Spleen (tissue), 11 donors: Measurements from ENCODE around the gene ASTL. TPM values are rescaled to one million over a fixed set of nuclear protein-coding genes. Genes with fewer than 3 reads are reported as not detected.

Experiments used
- DNase-seq: peaks from one replicate; pipeline ENCODE4 v3.0.0-alpha.2; 2020
- H3K27ac ChIP-seq, 8 donors: fragments of 200-600 bp; sonication (generic) in 7 of 8; 1 replicate in 4 of 8; 2 replicates in 4 of 8; pipeline versions ENCODE4 v1.5.0 to v1.8.0; 2016 to 2021; ENCODE audit warnings: inconsistent platforms in 4 of 8, mild to moderate bottlenecking in 4 of 8, moderate library complexity in 1 of 8
- H3K27me3 ChIP-seq, 7 donors: fragments of 200-600 bp; sonication (generic) in 6 of 7; replicated peaks in 1 of 7; 1 replicate in 4 of 7; 2 replicates in 3 of 7; pipeline versions ENCODE4 v1.5.0 to v1.8.0; 2016 to 2021; ENCODE audit warnings: inconsistent platforms in 3 of 7, mild to moderate bottlenecking in 1 of 7
- H3K36me3 ChIP-seq, 6 donors: fragments of 200-600 bp; sonication (generic) in 5 of 6; 1 replicate in 4 of 6; 2 replicates in 2 of 6; pipeline versions ENCODE4 v1.5.0 to v1.8.0; 2016 to 2021; ENCODE audit warnings: inconsistent platforms in 2 of 6
- H3K4me1 ChIP-seq, 6 donors: fragments of 200-600 bp; sonication (generic) in 5 of 6; 1 replicate in 3 of 6; 2 replicates in 3 of 6; pipeline versions ENCODE4 v1.5.0 to v1.8.0; 2016 to 2021; ENCODE audit warnings: inconsistent platforms in 3 of 6
- H3K4me3 ChIP-seq, 8 donors: fragments of 200-600 bp; sonication (generic) in 7 of 8; 1 replicate in 4 of 8; 2 replicates in 4 of 8; pipeline versions ENCODE4 v1.5.0 to v1.8.0; 2016 to 2021; ENCODE audit warnings: inconsistent platforms in 4 of 8, mild to moderate bottlenecking in 4 of 8, moderate library complexity in 2 of 8
- H3K9me3 ChIP-seq, 8 donors: fragments of 200-600 bp; sonication (generic) in 7 of 8; 1 replicate in 4 of 8; 2 replicates in 4 of 8; pipeline versions ENCODE4 v1.5.0 to v1.8.0; 2016 to 2021; ENCODE audit warnings: inconsistent platforms in 4 of 8
- POLR2A ChIP-seq, 3 donors: fragments of 450-650 bp; IDR thresholded peaks; one replicate each; pipeline ENCODE4 v1.5.1; 2017; ENCODE audit warnings: antibody characterized with exemption in 3 of 3, mild to moderate bottlenecking in 1 of 3
- POLR2AphosphoS5 ChIP-seq, 3 donors: sonication (generic); formaldehyde crosslinking; IDR thresholded peaks; one replicate each; pipeline ENCODE4 v1.5.1; 2017; ENCODE audit warnings: antibody characterized with exemption in 3 of 3
- WGBS, 5 donors: extraction: QIAGEN DNeasy Blood & Tissue Kit in 3 of 5; methylation state at CpG; one replicate each; pipeline versions ENCODE4 v1.1.5 to v1.1.7; 2013 to 2018; 5-methylcytosine and 5-hydroxymethylcytosine counted together
- intact Hi-C: fragments of 100-400 bp; cut with DNase I; formaldehyde crosslinking; loops from one replicate; pipeline ENCODE4 v1.15.0; 2023; ENCODE audit warnings: low total_unique reads
- polyA plus RNA-seq, 3 donors: library from polyadenylated mRNA; stranded (reverse); fragments of 200-250 nt; gene quantifications; one replicate each; pipeline ENCODE4 v1.2.1, GENCODE V29; 2013
- total RNA-seq, 7 donors: library from RNA; depleted of rRNA in 3 of 7; stranded (reverse); fragments of >200 nt in 3 of 7; fragmentation: NEBNext Ultra II Directional in 4 of 7; extraction: Animal tissue kit (Norgen Biotek cat#: 25700) in 4 of 7; gene quantifications; one replicate each; pipeline versions ENCODE4 v1.1.0 to v1.2.1, GENCODE V29; 2016 to 2021
- TF ChIP-seq, protein P1 (sequence below), 11 experiments: fragments of 200-600 bp in 7 of 11; fragments of 450-650 bp in 4 of 11; sonication (generic) in 4 of 11; IDR thresholded peaks in 8 of 11; conservative IDR thresholded peaks in 3 of 11; 1 replicate in 7 of 11; 2 replicates in 4 of 11; pipeline versions ENCODE4 v1.4.0 to v1.8.0; 2016 to 2021; ENCODE audit warnings: antibody characterized with exemption in 11 of 11, inconsistent platforms in 4 of 11, mild to moderate bottlenecking in 1 of 11
- donor health status: healthy with polysubstance abuse.
- donor health status: DM: no; HTN: no; CAD: no; lungs with moderate emphysema.
- donor health status: DM: no; HTN: no; CAD: no.
- donor health status: Bipolar disorder and iron deficiency.
- donor health status: healthy.
- donor health status: DM: no; HTN: no; CAD: no.
- donor health status: DM: yes; HTN: yes; CAD: no.

ASTL gene
- total and polyA plus RNA-seq, 10 donors, result 0.24 to 2.2 (median 0.52) TPM; not detected in 1

DNA sequence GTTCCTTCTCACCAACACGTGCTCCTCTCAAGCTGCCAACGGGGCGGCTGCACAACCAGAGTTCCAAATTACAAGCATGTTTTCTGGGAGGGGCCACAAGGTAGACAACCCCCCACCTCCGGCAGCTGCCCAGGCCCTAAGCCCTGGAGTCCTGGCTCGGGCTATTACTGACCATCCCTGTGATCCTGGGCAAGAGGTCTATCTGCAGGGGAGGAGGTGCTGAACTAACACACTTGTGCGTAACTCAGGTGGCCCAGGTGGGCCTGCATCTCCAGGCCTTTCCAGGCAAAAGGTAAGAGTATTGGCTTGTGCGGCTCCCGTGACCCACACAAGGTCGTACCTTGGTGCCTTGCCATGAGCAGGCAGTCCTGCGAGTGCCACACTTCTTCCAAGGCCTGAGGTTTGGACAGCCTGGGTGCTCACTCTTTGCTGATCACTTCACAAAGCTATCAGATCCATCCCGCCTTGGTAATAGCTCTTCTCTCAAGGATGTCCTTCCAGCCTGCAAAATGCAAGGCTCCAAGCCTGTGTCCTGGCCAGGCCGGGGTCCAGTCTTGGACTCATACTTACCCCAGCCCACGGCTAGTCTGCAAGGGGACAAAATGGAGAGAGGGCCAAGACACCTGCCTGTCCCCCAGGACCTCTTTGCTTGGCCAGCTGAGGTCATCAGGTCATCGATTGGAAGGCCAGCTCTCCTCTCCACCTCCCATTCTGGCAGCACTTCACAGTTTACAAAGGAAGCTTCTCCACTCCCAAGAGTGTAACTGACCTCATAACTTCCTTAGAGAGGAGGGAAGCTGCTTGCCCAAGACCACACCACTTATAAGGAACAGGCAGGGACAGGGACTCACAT, 55.9 kb downstream of the ASTL start:
- H3K27me3 ChIP-seq, result no peaks in the 10 kb centered on the region
- no peak overlapping the region for H3K4me3 ChIP-seq
- intact Hi-C loops, result no loop called here
- DNase-seq, result peak; percentile 54
- peaks cover 0 to 41% (median 26%) of the 10 kb centered on the region in 6 donors for H3K4me1 ChIP-seq
- peak overlapping the region in 5 of 8 donors; percentile 51 to 69 (median 65) for H3K27ac ChIP-seq
- 73 to 87% (median 85%) methylated on average over 8 to 14 of the region's 14 CpGs for whole genome bisulfite sequencing, 5 donors
- TF ChIP-seq POLR2AphosphoS5 (IDR thresholded peaks at IDR 0.05), result no peak
- TF ChIP-seq, protein P1, sequence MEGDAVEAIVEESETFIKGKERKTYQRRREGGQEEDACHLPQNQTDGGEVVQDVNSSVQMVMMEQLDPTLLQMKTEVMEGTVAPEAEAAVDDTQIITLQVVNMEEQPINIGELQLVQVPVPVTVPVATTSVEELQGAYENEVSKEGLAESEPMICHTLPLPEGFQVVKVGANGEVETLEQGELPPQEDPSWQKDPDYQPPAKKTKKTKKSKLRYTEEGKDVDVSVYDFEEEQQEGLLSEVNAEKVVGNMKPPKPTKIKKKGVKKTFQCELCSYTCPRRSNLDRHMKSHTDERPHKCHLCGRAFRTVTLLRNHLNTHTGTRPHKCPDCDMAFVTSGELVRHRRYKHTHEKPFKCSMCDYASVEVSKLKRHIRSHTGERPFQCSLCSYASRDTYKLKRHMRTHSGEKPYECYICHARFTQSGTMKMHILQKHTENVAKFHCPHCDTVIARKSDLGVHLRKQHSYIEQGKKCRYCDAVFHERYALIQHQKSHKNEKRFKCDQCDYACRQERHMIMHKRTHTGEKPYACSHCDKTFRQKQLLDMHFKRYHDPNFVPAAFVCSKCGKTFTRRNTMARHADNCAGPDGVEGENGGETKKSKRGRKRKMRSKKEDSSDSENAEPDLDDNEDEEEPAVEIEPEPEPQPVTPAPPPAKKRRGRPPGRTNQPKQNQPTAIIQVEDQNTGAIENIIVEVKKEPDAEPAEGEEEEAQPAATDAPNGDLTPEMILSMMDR (IDR thresholded peaks at IDR 0.05 in 8 of 11, conservative IDR thresholded peaks at IDR 0.05 in 3 of 11), result no peak
- no peak for TF ChIP-seq POLR2A (IDR thresholded peaks at IDR 0.05)
- no peaks in the 10 kb centered on the region for H3K36me3 ChIP-seq
- H3K9me3 ChIP-seq, result peaks cover 0 to 2% (median 0%) of the 10 kb centered on the region in 8 donors

DNA sequence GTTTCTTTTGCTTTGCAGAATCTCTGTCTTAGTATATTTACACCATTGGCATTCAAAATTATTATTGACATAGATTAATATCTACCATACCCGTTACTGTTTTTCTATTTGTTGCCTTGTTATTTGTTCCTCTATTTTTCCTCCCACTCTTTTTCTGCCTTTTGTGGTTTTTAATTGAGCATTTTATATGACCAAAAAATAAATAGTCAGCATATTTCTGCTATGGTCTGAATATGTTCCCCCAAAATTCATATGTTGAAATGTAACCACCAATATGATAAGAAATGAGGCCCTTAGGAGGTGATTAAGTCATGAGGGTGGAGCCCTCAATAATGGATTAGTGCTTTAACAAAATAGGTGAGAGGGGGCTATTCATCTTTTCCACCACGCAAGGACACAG, 57.3 kb downstream of the ASTL start:
- intact Hi-C loops, result no loop called here

DNA sequence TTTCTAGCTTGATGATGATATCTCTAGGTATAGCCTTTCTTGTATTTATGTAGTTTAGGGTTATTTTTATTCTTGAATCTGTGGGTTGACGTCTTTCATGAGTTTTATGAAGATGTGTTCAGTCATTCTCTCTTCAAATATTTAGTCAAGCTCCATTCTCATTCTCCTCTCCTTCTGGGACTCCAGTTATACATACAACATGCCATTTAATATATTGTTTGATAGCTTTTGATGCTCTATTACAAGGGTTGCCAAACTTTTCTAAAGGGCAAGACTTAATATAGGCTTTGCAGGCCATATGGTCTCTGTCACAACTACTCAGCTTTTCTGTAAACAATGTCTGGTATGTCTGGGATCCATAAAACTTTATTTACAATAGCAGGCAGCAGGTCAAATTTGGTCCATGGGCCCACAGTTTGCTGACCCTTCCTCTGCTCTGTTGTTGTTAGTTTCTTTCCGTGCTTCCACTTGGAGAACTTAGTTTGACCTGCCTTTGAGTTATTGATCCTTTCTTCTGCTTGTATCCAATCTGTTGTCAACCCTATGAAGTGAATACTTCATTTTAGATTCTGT, 63.0 kb downstream of the ASTL start:
- H3K27me3 ChIP-seq, result no peaks in the 10 kb centered on the region
- peaks cover 0 to 29% (median 19%) of the 10 kb centered on the region in 8 donors for H3K9me3 ChIP-seq
- H3K36me3 ChIP-seq, result no peaks in the 10 kb centered on the region
- intact Hi-C loops, result no loop called here
- H3K4me1 ChIP-seq, result peaks cover 0 to 3% (median 0%) of the 10 kb centered on the region in 6 donors
- no peak for DNase-seq
- H3K4me3 ChIP-seq, result no peak overlapping the region
- no peak overlapping the region for H3K27ac ChIP-seq
- 78 to 94% (median 85%) methylated on average over 2 of the region's 2 CpGs for WGBS, 5 donors
- TF ChIP-seq POLR2A (IDR thresholded peaks at IDR 0.05) (no peak), POLR2AphosphoS5 (IDR thresholded peaks at IDR 0.05) (no peak)
- TF ChIP-seq, protein P1 (IDR thresholded peaks at IDR 0.05 in 8 of 11, conservative IDR thresholded peaks at IDR 0.05 in 3 of 11), result no peak

More for the DNA sequence above, 57.3 kb downstream of the ASTL start:
- no peak overlapping the region for H3K4me3 ChIP-seq
- no peak overlapping the region for H3K27ac ChIP-seq
- peaks cover 0 to 40% (median 26%) of the 10 kb centered on the region in 6 donors for H3K4me1 ChIP-seq
- TF ChIP-seq POLR2AphosphoS5 (IDR thresholded peaks at IDR 0.05) (no peak), POLR2A (IDR thresholded peaks at IDR 0.05) (no peak)
- TF ChIP-seq, protein P1 (IDR thresholded peaks at IDR 0.05 in 8 of 11, conservative IDR thresholded peaks at IDR 0.05 in 3 of 11), result no peak
- no peaks in the 10 kb centered on the region for H3K27me3 ChIP-seq
- H3K36me3 ChIP-seq, result no peaks in the 10 kb centered on the region
- peaks cover 0 to 15% (median 11%) of the 10 kb centered on the region in 8 donors for H3K9me3 ChIP-seq
- DNase-seq, result no peak
- 81 to 97% (median 88%) methylated on average over 2 of the region's 2 CpGs for WGBS, 5 donors

DNA sequence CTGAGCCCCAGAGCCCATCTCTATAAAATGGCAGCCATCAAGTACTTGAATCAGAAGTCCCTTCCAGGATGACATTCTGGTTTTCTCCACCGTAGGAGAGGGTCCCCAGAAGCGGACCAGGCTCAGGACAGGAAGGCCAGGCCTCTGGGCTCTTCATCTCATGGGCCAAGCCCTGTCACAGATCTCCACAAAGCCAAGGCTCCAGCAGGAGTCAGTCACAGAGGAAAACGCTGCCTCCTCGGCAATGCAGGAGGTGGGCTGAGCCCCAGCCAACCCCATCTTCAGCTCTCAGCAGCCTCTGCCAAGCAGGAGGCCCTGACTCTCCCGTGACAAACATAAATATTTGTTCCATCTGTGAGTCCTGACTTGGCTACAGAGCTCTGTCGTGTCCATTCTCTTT, 64.1 kb downstream of the ASTL start:
- Histone ChIP-seq H3K27me3 (no peaks in the 10 kb centered on the region), H3K4me3 (no peak overlapping the region), H3K4me1 (peaks cover 0 to 6% (median 0%) of the 10 kb centered on the region in 6 donors), H3K27ac (no peak overlapping the region), H3K36me3 (no peaks in the 10 kb centered on the region), H3K9me3 (peaks cover 0 to 29% (median 19%) of the 10 kb centered on the region in 8 donors)
- TF ChIP-seq POLR2A (IDR thresholded peaks at IDR 0.05) (no peak), POLR2AphosphoS5 (IDR thresholded peaks at IDR 0.05) (no peak)
- TF ChIP-seq, protein P1 (IDR thresholded peaks at IDR 0.05 in 8 of 11, conservative IDR thresholded peaks at IDR 0.05 in 3 of 11), result no peak
- DNase-seq, result peak; percentile 63
- intact Hi-C loops, result no loop called here
- WGBS, 5 donors, result 78 to 93% (median 88%) methylated on average over 6 of the region's 6 CpGs
